Measurements from ENCODE around the gene C1orf198.

DNA sequence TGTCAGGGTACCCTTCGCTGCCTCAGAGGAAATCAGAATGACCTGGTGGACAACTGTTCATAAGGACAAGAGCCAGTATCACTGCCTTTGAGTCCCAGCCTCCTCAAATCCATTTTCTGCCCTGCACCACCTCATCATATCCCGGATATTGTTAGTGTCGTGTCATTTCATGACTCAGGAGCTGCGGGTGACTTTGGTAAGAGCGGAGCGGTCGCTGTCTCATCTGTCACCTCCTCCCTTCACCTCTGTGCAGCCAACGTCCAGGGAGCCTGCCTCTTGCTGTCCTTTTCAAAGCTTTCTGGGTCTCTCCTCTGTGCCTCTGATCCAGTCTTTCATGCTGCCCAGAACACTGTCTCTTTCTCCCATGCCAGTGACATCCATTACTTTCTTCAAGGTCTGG, 7.0 kb upstream of the C1orf198 start:
- TF ChIP-seq EZH2 (IDR thresholded peaks at IDR 0.05; ENCODE audit: insufficient read depth, poor library complexity, severe bottlenecking): no peak
- no peak for TF ChIP-seq EZH2phosphoT487 (IDR thresholded peaks at IDR 0.05; ENCODE audit: insufficient read depth, low read depth)

Data from GM23248 (cell line).